A549 (cell line): ENCODE measurements around the gene ZNF182. TPM values are rescaled to one million over a fixed set of nuclear protein-coding genes. Genes with fewer than 3 reads are reported as not detected.

Experiments
- ATAC-seq, 2 experiments: fragments of 200-7000 bp in 1 of 2; fragments of >200 bp in 1 of 2; cut with Nextera tagmentation in 1 of 2; cut with Tn5 transposase in 1 of 2; 3 replicates each; pipeline versions ENCODE4 v1.8.0 to v1.9.1; 2018 to 2020; ENCODE audit warnings: mild to moderate bottlenecking in 1 of 2, moderate library complexity in 1 of 2
- CTCF ChIA-PET: fragments of 300-600 bp; sonication (Branson Sonifier 250); formaldehyde crosslinking; extraction: SDS; loops from one replicate; lab custom pipeline; 2021; ENCODE audit warnings: antibody characterized with exemption, inconsistent platforms; lab: Yijun Ruan, JAX
- POLR2A ChIA-PET: fragments of 350-600 bp; formaldehyde crosslinking; extraction: SDS; loops from one replicate; lab custom pipeline; 2021; ENCODE audit warnings: antibody characterized with exemption, inconsistent platforms; lab: Yijun Ruan, JAX
- DNase-seq, 2 experiments: peaks; one replicate each; pipeline versions ENCODE4 v3.0.0 to v3.0.0-alpha.2; 2011 to 2016; ENCODE audit warnings: low read depth in 1 of 2, low spot score in 1 of 2
- FAIRE-seq: peaks from 2 replicates; lab custom pipeline; 2011; peaks lifted over from hg19 to GRCh38; lab: Jason Lieb, UNC
- H3K27ac ChIP-seq, 2 experiments: fragments of >200 bp; sonication (Bioruptor Twin); formaldehyde crosslinking; 3 replicates each; pipeline ENCODE4 v1.5.1; 2016 to 2017
- H3K4me1 ChIP-seq: fragments of >200 bp; sonication (Bioruptor Twin); formaldehyde crosslinking; 3 replicates; pipeline ENCODE4 v1.6.1; 2016
- H3K4me2 ChIP-seq: fragments of >200 bp; sonication (Bioruptor Twin); formaldehyde crosslinking; 3 replicates; pipeline ENCODE4 v1.6.1; 2016
- H3K4me3 ChIP-seq: fragments of >200 bp; sonication (Bioruptor Twin); formaldehyde crosslinking; 3 replicates; pipeline ENCODE4 v1.5.1; 2016
- H3K9me3 ChIP-seq: fragments of >200 bp; sonication (Bioruptor Twin); formaldehyde crosslinking; 3 replicates; pipeline ENCODE4 v1.6.1; 2016
- CBX2 ChIP-seq: fragments of 200-600 bp; sonication (generic); IDR thresholded peaks from 2 replicates; pipeline ENCODE4 v1.6.1; 2016; ENCODE audit warnings: low read depth, mild to moderate bottlenecking, borderline replicate concordance
- CEBPB ChIP-seq, 2 experiments: fragments of >200 bp in 1 of 2; sonication (Bioruptor Twin) in 1 of 2; formaldehyde crosslinking in 1 of 2; IDR thresholded peaks; 2 replicates each; pipeline ENCODE4 v1.6.1; 2012 to 2016
- CHD2 ChIP-seq: fragments of 150-350 bp; IDR thresholded peaks from 2 replicates; pipeline ENCODE4 v1.6.1; 2014; ENCODE audit warnings: low read length; ENCODE audit not compliant: partially characterized antibody
- CTCF ChIP-seq: fragments of >200 bp; sonication (Bioruptor Twin); formaldehyde crosslinking; IDR thresholded peaks from 3 replicates; pipeline ENCODE4 v1.5.1; 2016
- EHF ChIP-seq: fragments of 250-450 bp; sonication (Bioruptor Pico); IDR thresholded peaks from 2 replicates; pipeline ENCODE4 v1.5.0; 2020; ENCODE audit warnings: mild to moderate bottlenecking
- ELK1 ChIP-seq: fragments of 150-350 bp; IDR thresholded peaks from 2 replicates; pipeline ENCODE4 v1.6.1; 2014; ENCODE audit warnings: low read depth, mild to moderate bottlenecking, low read length
- EP300 ChIP-seq, 2 experiments: fragments of >200 bp; sonication (Bioruptor Twin); formaldehyde crosslinking; IDR thresholded peaks; 2 replicates in 1 of 2; 3 replicates in 1 of 2; pipeline ENCODE4 v1.6.1; 2016 to 2017
- ESRRA ChIP-seq: fragments of 150-350 bp; IDR thresholded peaks from 2 replicates; pipeline ENCODE4 v1.6.1; 2014; ENCODE audit warnings: mild to moderate bottlenecking, low read length, borderline replicate concordance
- FOXS1 ChIP-seq: fragments of 250-450 bp; sonication (Bioruptor Pico); IDR thresholded peaks from 2 replicates; pipeline ENCODE4 v1.5.0; 2020; ENCODE audit warnings: mild to moderate bottlenecking, moderate library complexity
- GATA3 ChIP-seq: IDR thresholded peaks from 2 replicates; pipeline ENCODE4 v1.6.1; 2012; ENCODE audit warnings: borderline replicate concordance
- HOXA7 ChIP-seq: fragments of 250-450 bp; sonication (Bioruptor Pico); IDR thresholded peaks from 2 replicates; pipeline ENCODE4 v1.5.0; 2020; ENCODE audit warnings: mild to moderate bottlenecking, moderate library complexity
- JUN ChIP-seq, 2 experiments: fragments of >200 bp; sonication (Bioruptor Twin); formaldehyde crosslinking; IDR thresholded peaks; 2 replicates in 1 of 2; 3 replicates in 1 of 2; pipeline ENCODE4 v1.6.1; 2016 to 2017
- JUNB ChIP-seq: fragments of >200 bp; sonication (Bioruptor Twin); formaldehyde crosslinking; IDR thresholded peaks from 2 replicates; pipeline ENCODE4 v1.6.1; 2016
- KDM1A ChIP-seq: fragments of 200-600 bp; sonication (generic); IDR thresholded peaks from 2 replicates; pipeline ENCODE4 v1.6.1; 2016; ENCODE audit warnings: low read depth, mild to moderate bottlenecking
- MAX ChIP-seq: IDR thresholded peaks from 2 replicates; pipeline ENCODE4 v1.6.1; 2012
- MAZ ChIP-seq: fragments of 150-350 bp; IDR thresholded peaks from 2 replicates; pipeline ENCODE4 v1.6.1; 2014; ENCODE audit warnings: antibody characterized with exemption, low read depth, low read length, borderline replicate concordance
- PHF8 ChIP-seq: fragments of 200-600 bp; sonication (generic); IDR thresholded peaks from 2 replicates; pipeline ENCODE4 v1.6.1; 2016; ENCODE audit warnings: low read depth, mild to moderate bottlenecking, antibody characterized with exemption, moderate library complexity, borderline replicate concordance
- POLR2A ChIP-seq: IDR thresholded peaks from 2 replicates; pipeline ENCODE4 v1.6.1; 2012; ENCODE audit warnings: mild to moderate bottlenecking, low read length
- RNF2 ChIP-seq: fragments of 200-600 bp; sonication (generic); IDR thresholded peaks from 2 replicates; pipeline ENCODE4 v1.6.1; 2016; ENCODE audit warnings: low read depth, mild to moderate bottlenecking, antibody characterized with exemption, moderate library complexity, borderline replicate concordance
- TFCP2L1 ChIP-seq: fragments of 250-450 bp; sonication (Bioruptor Pico); IDR thresholded peaks from 2 replicates; pipeline ENCODE4 v1.5.0; 2021; ENCODE audit warnings: mild to moderate bottlenecking
- ZC3H11A ChIP-seq: fragments of 450-650 bp; IDR thresholded peaks from 2 replicates; pipeline ENCODE4 v1.6.1; 2014; ENCODE audit warnings: antibody characterized with exemption, mild to moderate bottlenecking
- WGBS: methylation state at CpG from one replicate; pipeline ENCODE4 v1.1.6; 2017; ENCODE audit errors: missing lambda C conversion rate; 5-methylcytosine and 5-hydroxymethylcytosine counted together
- polyA plus RNA-seq, 4 experiments: library from polyadenylated mRNA; depleted of rRNA in 3 of 4; stranded (reverse); fragments of >200 nt; fragmentation: RNase III in 1 of 4; extraction: RNeasy Plus Mini Kit Qiagen cat#74134 plus additional on column Dnase treatment in 1 of 4; gene quantifications; 2 replicates in 3 of 4; 3 replicates in 1 of 4; pipeline ENCODE4 v1.2.3, GENCODE V29; 2011 to 2017
- TF ChIP-seq, protein P1 (sequence below): fragments of >200 bp; sonication (Bioruptor Twin); formaldehyde crosslinking; IDR thresholded peaks from 3 replicates; pipeline ENCODE4 v1.6.1; 2016
- TF ChIP-seq, protein P2 (sequence below): fragments of >200 bp; sonication (Bioruptor Twin); formaldehyde crosslinking; IDR thresholded peaks from 2 replicates; pipeline ENCODE4 v1.6.1; 2016
- TF ChIP-seq, protein P3 (sequence below): IDR thresholded peaks from 2 replicates; pipeline ENCODE4 v1.6.1; 2012; ENCODE audit warnings: low read depth, borderline replicate concordance

The ZNF182 gene
- polyA plus RNA-seq, 2 of the 4 experiments (the other 2 are of a cell fraction) = 4.1 to 5.1 TPM

DNA sequence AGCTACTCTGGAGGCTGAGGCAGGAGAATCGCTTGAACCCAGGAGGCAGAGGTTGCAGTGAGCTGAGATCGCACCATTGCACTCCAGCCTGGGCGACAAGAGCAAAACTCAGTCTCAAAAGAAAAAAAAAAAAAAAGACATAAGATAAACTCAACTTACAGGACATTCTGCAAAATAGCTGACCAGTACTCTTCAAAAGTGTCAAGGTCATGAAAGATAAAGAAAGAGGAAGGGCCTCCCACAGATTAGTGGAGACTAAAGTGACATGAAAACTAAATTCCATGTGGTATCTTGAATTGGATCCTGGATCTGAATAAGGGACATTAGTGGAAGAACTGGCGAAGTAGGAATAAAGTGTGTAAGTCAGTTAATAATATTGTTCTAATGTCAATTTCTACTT lies 63.3 kb downstream of the ZNF182 start:
- ChIA-PET POLR2A (no interaction called here), CTCF (no interaction called here)
- ATAC-seq = no peak
- Histone ChIP-seq H3K4me1 (no peaks in the 10 kb centered on the region), H3K27ac (no peak overlapping the region), H3K4me3 (no peak overlapping the region), H3K4me2 (no peak overlapping the region), H3K9me3 (no peaks in the 10 kb centered on the region; the same call in 2 of the 3 replicates)
- 58% methylated on average over 4 of the region's 4 CpGs for WGBS
- no peak for FAIRE-seq
- DNase-seq = no peak
- TF ChIP-seq POLR2A = no peak
- TF ChIP-seq MAZ = no peak
- no peak for TF ChIP-seq HOXA7 (CRISPR knock-in tag)
- TF ChIP-seq ELK1 = no peak
- no peak for TF ChIP-seq TFCP2L1
- TF ChIP-seq PHF8 = no peak
- TF ChIP-seq, protein P1, sequence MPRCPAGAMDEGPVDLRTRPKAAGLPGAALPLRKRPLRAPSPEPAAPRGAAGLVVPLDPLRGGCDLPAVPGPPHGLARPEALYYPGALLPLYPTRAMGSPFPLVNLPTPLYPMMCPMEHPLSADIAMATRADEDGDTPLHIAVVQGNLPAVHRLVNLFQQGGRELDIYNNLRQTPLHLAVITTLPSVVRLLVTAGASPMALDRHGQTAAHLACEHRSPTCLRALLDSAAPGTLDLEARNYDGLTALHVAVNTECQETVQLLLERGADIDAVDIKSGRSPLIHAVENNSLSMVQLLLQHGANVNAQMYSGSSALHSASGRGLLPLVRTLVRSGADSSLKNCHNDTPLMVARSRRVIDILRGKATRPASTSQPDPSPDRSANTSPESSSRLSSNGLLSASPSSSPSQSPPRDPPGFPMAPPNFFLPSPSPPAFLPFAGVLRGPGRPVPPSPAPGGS = no peak
- no peak for TF ChIP-seq EP300 (IDR thresholded peaks at IDR 0.05)
- TF ChIP-seq CEBPB (IDR thresholded peaks at IDR 0.05) = no peak
- no peak for TF ChIP-seq CTCF
- TF ChIP-seq CHD2 = no peak

GRCh38 chrX:47936940-47937317 lies 66.9 kb downstream of the ZNF182 start:
- H3K9me3 ChIP-seq = no peaks in the 10 kb centered on the region
- no peaks in the 10 kb centered on the region for H3K4me1 ChIP-seq
- no peak for TF ChIP-seq TFCP2L1
- TF ChIP-seq HOXA7 (CRISPR knock-in tag) = no peak
- TF ChIP-seq JUNB = no peak
- TF ChIP-seq CBX2 = no peak
- no peak for TF ChIP-seq JUN (IDR thresholded peaks at IDR 0.05)
- TF ChIP-seq RNF2 = no peak
- no peak for TF ChIP-seq MAZ
- POLR2A ChIA-PET = no interaction called here
- no peak overlapping the region for H3K27ac ChIP-seq
- no peak overlapping the region for H3K4me2 ChIP-seq
- no peak for ATAC-seq
- no peak overlapping the region for H3K4me3 ChIP-seq
- CTCF ChIA-PET = no interaction called here
- DNase-seq = no peak
- no peak for FAIRE-seq
- 4% methylated on average over 3 of the region's 3 CpGs for WGBS

DNA sequence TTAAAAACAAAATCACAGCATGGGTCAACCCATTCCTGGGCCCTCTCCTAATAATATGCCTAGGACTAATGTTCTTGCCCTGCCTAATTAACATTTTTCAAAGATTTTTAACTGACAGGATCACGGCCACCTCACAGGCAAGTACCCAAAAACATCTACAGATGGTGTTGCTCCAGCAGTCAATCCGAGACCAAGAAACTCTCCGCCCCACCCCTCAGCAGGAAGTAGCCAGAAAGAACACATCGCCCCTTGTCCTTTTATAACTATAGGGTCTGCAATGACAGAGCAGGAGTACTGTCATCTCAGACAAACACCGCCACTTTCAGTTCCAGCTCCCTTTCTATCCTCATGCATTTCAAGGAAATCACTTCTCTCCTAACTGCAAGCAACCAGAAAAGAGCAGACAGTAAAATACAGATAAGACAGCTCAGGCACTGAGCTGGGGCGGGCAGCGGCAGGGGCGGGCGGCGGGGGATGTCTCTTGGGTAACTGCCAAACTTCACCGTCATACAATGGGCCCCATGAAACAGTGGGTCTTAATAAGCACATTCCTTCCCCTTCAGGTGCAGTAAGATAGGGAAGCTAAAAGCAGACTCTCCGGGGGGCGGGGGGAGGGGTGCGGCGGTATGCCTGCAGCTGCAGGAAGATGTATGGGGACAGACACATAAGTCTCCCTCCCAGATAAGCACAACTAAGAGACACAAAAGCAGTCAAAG lies 67.4 kb downstream of the ZNF182 start:
- Histone ChIP-seq H3K27ac (no peak overlapping the region), H3K9me3 (no peaks in the 10 kb centered on the region; the same call in 2 of the 3 replicates), H3K4me2 (no peak overlapping the region), H3K4me1 (no peaks in the 10 kb centered on the region), H3K4me3 (no peak overlapping the region)
- no peak for FAIRE-seq
- ATAC-seq = no peak
- no peak for DNase-seq
- POLR2A ChIA-PET = no interaction called here
- no peak for TF ChIP-seq HOXA7 (CRISPR knock-in tag)
- TF ChIP-seq JUN (IDR thresholded peaks at IDR 0.05) = no peak
- TF ChIP-seq, protein P2, sequence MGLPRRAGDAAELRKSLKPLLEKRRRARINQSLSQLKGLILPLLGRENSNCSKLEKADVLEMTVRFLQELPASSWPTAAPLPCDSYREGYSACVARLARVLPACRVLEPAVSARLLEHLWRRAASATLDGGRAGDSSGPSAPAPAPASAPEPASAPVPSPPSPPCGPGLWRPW = no peak
- TF ChIP-seq, protein P3, sequence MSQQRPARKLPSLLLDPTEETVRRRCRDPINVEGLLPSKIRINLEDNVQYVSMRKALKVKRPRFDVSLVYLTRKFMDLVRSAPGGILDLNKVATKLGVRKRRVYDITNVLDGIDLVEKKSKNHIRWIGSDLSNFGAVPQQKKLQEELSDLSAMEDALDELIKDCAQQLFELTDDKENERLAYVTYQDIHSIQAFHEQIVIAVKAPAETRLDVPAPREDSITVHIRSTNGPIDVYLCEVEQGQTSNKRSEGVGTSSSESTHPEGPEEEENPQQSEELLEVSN = no peak
- no peak for TF ChIP-seq MAX
- no peak for TF ChIP-seq MAZ
- no peak for TF ChIP-seq CTCF
- TF ChIP-seq, protein P1 = no peak
- TF ChIP-seq GATA3 = no peak
- TF ChIP-seq EHF (CRISPR knock-in tag) = no peak
- TF ChIP-seq RNF2 = no peak
- TF ChIP-seq FOXS1 (CRISPR knock-in tag) = no peak
- no peak for TF ChIP-seq ESRRA
- TF ChIP-seq KDM1A = no peak
- TF ChIP-seq ZC3H11A = no peak
- CTCF ChIA-PET = interaction anchor here (0.6 kb wide), 1 partner anchor 23 kb away, joined by 3 read pairs; no protein-coding TSS in a partner anchor
- WGBS = 67% methylated on average over 9 of the region's 15 CpGs
